ENCODE data around the gene TST.
A peak's percentile ranks its signal among the peaks of the same experiment; 100 is the strongest.

Gene TST

DNA sequence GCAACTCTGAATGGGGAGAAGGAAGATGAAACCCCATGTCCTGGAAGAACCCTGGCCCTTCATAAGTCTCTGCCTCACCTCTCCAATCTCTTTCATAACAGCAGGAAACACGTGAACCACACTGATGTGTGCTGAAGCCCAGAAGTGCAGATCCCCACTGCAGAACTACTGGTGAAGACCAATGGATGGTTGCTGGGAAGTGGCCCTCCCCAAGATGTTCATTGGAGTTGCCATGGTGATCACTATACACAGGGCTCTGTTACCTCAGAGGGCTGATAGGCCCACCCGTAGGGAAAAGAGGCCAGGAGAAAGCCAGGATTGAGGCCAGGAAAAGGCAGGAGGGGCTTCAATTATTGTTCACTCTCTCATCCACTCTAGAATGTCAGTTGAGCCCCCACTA, 11.6 kb downstream of the TST start:
- FAIRE-seq (no peak), DNase-seq (ENCODE audit: insufficient read length, low spot score) (no peak)
- TF ChIP-seq, protein P1, sequence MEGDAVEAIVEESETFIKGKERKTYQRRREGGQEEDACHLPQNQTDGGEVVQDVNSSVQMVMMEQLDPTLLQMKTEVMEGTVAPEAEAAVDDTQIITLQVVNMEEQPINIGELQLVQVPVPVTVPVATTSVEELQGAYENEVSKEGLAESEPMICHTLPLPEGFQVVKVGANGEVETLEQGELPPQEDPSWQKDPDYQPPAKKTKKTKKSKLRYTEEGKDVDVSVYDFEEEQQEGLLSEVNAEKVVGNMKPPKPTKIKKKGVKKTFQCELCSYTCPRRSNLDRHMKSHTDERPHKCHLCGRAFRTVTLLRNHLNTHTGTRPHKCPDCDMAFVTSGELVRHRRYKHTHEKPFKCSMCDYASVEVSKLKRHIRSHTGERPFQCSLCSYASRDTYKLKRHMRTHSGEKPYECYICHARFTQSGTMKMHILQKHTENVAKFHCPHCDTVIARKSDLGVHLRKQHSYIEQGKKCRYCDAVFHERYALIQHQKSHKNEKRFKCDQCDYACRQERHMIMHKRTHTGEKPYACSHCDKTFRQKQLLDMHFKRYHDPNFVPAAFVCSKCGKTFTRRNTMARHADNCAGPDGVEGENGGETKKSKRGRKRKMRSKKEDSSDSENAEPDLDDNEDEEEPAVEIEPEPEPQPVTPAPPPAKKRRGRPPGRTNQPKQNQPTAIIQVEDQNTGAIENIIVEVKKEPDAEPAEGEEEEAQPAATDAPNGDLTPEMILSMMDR (IDR thresholded peaks at IDR 0.05; ENCODE audit: insufficient read depth, missing control alignments): no peak

DNA sequence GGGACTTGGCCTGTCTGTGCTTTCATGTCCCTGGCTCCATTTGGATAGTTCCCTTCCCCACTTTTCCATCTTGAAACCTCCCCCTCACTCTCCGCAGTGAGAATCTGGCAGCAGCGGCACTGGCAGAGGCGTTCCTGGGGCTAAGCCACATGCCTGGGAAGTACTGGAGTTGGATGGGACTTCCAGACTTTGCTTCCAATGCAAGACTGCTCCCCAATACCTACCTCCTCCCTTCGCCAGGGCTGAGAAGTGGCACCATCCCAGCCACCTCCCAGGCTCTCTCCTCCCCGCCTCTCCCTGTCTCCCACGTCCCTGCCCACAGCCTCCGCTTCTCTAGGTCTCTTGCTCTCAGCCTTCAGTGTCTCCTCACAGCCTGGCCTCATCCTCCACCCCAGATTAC, 16.6 kb downstream of the TST start:
- no peak for FAIRE-seq
- TF ChIP-seq, protein P1 (IDR thresholded peaks at IDR 0.05; ENCODE audit: insufficient read depth, missing control alignments): no peak

DNA sequence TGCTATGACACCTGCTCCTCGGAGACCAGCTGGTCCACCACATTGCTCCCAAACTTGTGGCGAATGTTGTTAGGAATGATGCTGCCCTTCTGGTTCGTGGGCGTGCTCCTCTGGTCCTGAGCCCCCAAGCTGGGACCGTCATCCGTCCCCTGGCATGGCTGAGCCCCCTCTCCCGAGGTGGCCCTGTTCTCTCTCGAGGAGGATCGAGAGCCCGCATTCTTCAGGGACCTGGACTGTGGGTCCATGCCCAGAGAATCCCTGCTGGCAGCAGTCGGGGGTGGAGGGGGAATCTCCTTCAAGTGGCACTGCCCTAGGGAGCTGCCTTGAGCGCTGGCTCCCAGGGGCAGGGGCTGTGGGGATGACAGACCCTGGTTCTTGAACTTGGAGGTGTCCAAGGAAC, 17.4 kb downstream of the TST start:
- DNase-seq (ENCODE audit: insufficient read length, low spot score): no peak
- FAIRE-seq: no peak
- TF ChIP-seq, protein P1 (IDR thresholded peaks at IDR 0.05; ENCODE audit: insufficient read depth, missing control alignments): no peak

More for the DNA sequence above, 16.6 kb downstream of the TST start:
- no peak for DNase-seq (ENCODE audit: insufficient read length, low spot score)

DNA sequence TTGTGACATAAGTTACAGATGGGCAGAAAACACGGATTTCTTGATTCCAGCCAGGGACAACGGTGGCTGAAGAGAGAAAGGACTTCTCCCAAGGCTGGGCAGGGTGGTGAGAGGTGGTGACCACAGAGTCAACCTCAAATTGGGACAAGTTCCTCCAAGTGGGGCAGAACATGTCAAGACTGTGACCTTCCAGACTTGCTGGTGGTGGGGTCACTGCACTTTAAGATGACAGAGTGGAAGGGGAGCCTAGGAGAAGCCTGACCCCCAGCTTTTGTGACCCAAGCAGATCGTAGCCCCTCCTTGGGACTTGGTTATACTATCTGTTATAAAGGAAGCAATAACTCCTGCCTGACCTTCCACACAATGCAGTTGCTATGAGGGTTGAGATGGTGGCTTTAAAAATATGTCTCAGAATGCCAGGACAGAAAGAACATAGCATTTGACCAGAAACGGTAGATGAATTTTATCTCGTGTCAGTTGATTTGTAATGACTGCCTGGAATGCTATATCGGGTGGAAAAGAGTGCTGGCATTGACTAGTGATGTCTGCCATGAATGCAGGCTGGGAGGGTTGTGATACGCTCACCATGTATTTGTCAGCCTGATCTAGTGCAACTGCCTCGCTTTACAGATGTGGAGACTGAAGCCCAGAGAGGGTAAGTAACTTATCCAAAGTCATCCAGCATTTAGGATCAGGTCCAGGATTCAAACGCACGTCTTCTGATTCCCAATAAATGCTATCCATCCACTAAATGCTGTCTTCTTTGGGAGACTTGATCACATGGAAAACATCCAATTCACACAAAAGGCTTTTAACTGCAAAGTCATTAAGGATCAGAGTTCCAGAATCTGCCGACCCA, 18.3 kb downstream of the TST start:
- DNase-seq (ENCODE audit: insufficient read length, low spot score) (no peak), FAIRE-seq (no peak)
- TF ChIP-seq, protein P1 (IDR thresholded peaks at IDR 0.05; ENCODE audit: insufficient read depth, missing control alignments): no peak

DNA sequence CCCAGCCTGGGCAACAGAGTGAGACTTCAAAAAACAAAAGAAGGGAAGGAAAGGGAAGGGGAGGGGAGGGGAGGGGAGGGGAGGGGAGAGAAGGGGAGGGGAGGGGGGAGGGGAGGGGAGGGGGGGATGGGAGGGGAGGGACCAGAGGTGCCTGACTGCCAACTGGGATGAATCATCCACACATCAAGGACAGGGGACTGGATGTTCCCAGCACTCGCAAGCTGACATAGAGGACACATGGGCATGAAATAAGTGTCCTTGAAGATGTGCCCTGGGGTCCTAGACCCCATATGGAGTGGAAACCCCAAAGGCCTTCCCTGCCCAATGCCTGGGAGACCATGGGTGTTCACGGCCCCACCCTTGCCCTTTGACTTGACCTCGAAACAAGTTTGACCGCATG, 19.8 kb downstream of the TST start:
- FAIRE-seq (no peak), DNase-seq (ENCODE audit: insufficient read length, low spot score) (no peak)
- TF ChIP-seq, protein P1 (IDR thresholded peaks at IDR 0.05; ENCODE audit: insufficient read depth, missing control alignments): no peak

DNA sequence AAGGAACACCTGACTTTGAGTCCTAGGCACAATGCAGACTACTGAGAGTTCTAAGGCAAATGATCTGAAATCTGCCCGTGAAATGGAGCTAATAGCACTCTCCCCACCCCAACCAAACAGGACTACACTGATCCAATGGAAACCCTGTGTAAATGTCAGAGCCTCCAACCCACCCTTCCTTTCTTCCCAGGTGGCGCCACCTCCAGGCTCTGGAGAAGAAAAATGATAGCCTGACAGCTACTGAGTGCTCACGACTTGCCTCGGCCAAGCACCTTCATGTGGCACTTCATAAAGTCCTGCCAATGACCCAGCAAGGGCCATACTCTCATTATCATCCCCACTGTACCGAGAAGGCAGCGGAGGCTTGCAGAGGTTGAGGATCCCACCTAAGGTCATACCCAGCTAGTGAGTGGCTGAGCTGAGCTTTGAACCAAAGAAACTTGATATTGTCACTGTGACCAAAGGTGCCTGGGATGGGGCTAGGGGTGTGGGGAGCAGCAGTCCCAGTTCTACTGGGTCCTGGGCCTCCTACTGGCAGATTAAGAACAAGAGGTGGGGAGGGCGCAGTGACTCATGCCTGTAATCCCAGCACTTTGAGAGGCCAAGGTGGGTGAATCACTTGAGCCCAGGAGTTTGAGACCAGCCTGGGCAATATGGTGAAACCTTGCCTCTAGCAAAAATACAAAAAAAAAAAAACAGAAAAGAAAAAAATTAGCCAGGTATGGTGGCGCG, 20.5 kb downstream of the TST start:
- DNase-seq (ENCODE audit: insufficient read length, low spot score) (no peak), FAIRE-seq (no peak)
- TF ChIP-seq, protein P1 (IDR thresholded peaks at IDR 0.05; ENCODE audit: insufficient read depth, missing control alignments): peak; percentile 1

DNA sequence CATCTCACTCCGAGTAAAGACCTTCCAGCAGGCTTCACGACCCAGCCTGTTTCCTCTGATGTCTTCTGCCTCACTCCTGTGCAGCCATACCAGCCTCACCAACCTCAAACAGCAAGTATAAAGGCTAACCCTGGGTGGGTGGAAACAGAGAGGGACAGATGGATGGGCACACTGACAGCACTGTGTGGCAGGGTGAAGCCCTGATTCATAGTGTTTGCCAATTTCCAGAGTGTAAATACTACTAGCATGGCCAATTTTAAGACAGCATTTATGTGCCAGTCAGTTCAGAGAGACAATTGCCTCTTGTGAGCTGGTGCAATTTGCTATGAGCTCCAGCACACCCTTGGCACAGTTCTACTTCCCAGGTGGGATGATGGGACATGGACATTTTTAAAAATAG, 21.5 kb downstream of the TST start:
- DNase-seq (ENCODE audit: insufficient read length, low spot score) (no peak), FAIRE-seq (no peak)
- TF ChIP-seq, protein P1 (IDR thresholded peaks at IDR 0.05; ENCODE audit: insufficient read depth, missing control alignments): no peak
